GM18951 (cell line): Measurements from ENCODE around the gene RFX3.

ENCODE experiments used
- POLR2A ChIP-seq: IDR thresholded peaks from 4 replicates; pipeline ENCODE4 v1.6.1; 2011; ENCODE audit warnings: mild to moderate bottlenecking; ENCODE audit not compliant: insufficient read length, insufficient read depth; ENCODE audit errors: extremely low read depth
- in situ Hi-C: fragments of 300-500 bp; cut with MboI; formaldehyde crosslinking; loops from one replicate; pipeline ENCODE4 v1.12.0; 2022; ENCODE audit warnings: low sequenced_read_pairs, mixed read lengths, inconsistent platforms; ENCODE audit not compliant: unreplicated experiment

Gene RFX3

DNA sequence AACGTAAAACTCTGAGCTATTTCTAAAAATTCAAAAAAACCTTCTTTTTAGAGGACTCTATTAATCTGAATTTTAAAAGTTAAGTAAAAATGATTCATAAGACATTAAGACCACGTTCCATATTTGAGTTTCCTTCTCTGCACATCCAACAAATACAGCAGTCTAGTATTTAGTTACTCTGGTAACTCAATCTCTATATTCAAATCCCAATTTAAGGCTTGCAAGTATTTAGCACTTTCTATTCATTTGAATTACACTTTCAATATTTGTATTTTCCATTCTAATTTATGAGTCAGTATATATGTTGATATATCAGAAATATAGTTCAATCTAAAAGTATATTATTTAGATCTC, 17.7 kb downstream of the RFX3 start:
- TF ChIP-seq POLR2A: no peak
- in situ Hi-C loops: no loop called here

GRCh38 chr9:3507395-3508077, 18.3 kb downstream of the RFX3 start:
- in situ Hi-C loops: no loop called here
- TF ChIP-seq POLR2A: no peak

GRCh38 chr9:3506164-3506563, 19.6 kb downstream of the RFX3 start:
- TF ChIP-seq POLR2A: no peak
- in situ Hi-C loops: no loop called here

DNA sequence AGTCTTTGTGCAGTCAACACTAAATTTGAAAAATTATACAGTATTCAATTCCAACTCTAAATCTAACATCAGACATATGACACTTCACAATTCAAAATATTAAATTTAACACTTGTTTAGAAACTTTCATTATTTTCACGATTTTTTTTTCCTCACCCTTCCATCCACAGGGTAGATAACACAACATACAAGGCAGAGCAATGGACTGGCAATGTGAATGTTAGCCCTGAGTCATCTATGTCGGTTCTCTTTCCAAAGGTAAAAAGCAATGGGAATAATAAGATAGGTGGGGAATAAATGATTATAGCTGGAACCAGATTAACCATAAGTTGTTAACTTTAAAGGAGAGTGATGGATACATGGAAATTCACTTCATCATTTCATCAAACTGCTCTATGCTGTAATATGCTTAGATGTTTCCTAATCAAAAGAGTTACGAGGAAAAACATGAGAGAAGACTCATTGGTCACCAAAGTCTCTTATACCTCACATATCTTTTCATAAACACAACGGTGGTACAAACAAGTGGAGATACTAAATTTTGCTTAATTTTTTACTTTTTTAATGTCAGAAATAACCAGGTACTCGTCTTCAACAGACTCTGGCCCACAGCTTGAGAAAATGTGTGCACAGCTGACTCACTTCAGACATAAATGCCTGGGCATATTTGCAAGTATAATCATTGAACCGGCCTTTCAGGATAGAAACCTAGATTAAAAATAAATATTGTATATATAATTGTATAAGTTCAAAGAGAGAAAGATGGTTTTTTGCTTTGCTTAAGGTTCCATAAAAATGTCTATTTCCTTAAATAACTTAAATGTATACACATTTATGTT, 23.0 kb downstream of the RFX3 start:
- no peak for TF ChIP-seq POLR2A
- in situ Hi-C loops: no loop called here

- TF ChIP-seq POLR2A: no peak
- in situ Hi-C loops: no loop called here
Measured at GRCh38 chr9:3500044-3500443, 25.8 kb downstream of the RFX3 start.

- no peak for TF ChIP-seq POLR2A
- in situ Hi-C loops: no loop called here
Measured at GRCh38 chr9:3498691-3499090, 27.1 kb downstream of the RFX3 start.

- in situ Hi-C loops: no loop called here
- no peak for TF ChIP-seq POLR2A
Measured at GRCh38 chr9:3497857-3498256, 27.9 kb downstream of the RFX3 start.

DNA sequence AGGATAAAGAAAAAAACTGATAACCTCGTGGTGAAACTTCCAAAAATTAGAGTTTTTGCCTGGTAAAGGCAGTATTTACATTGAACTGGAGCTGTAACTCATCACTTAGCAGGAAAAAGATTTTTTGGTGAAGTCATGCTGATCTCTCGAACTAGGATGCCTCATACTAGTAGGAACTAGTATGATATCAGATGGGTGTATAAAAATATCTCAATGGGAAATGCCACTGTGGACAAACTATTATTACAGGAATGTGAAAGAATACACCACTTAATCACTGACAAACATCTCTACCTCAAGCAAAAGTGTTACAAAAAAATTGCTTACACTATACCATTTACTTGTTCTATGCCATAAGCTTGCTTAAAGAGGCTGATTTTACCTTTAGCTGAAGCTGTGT, 28.4 kb downstream of the RFX3 start:
- no peak for TF ChIP-seq POLR2A
- in situ Hi-C loops: no loop called here

- in situ Hi-C loops: no loop called here
- TF ChIP-seq POLR2A: no peak
Measured at GRCh38 chr9:3495855-3496254, 29.9 kb downstream of the RFX3 start.

DNA sequence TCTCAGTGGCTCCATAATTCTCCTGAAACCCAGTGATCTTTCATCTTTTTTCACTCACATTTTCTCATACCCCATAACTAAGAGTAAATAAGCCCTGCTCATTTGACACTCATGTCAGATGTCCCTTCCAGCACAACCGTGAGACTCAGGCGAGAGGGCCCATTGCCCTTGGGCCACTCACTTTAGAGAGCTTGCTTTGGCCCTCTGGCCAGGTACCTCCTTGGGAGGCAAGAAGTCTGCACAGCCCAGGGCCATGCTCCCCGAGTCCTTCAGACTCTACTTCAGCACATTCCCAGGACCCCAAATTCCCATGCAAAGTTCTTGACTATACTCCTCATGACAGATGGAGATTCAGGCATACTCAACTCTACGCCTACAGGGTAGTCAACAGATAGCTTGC, 33.6 kb downstream of the RFX3 start:
- in situ Hi-C loops: no loop called here
- no peak for TF ChIP-seq POLR2A

- in situ Hi-C loops: no loop called here
- no peak for TF ChIP-seq POLR2A
Measured at GRCh38 chr9:3491450-3491849, 34.4 kb downstream of the RFX3 start.

GRCh38 chr9:3490957-3491356, 34.8 kb downstream of the RFX3 start:
- TF ChIP-seq POLR2A: no peak
- in situ Hi-C loops: no loop called here

GRCh38 chr9:3482578-3482977, 43.2 kb downstream of the RFX3 start:
- TF ChIP-seq POLR2A: no peak
- in situ Hi-C loops: no loop called here

- in situ Hi-C loops: no loop called here
- TF ChIP-seq POLR2A: no peak
Measured at GRCh38 chr9:3480353-3480655, 45.5 kb downstream of the RFX3 start.
